ENCODE results near the gene EYA3. TPM values are rescaled to one million over a fixed set of nuclear protein-coding genes. Genes with fewer than 3 reads are reported as not detected.
A peak's percentile ranks its signal among the peaks of the same experiment; 100 is the strongest.

EYA3 gene
- total RNA-seq, 1 donor from 2014 or later: 15.7 TPM

- DNase-seq (ENCODE audit: low spot score): no peak
- peaks cover 8% of the 10 kb centered on the region for H3K27me3 Mint-ChIP-seq (ENCODE audit: low read depth)
- no peaks in the 10 kb centered on the region for H3K9me3 Mint-ChIP-seq (ENCODE audit: low read depth)
- peaks cover 23% of the 10 kb centered on the region for H3K4me1 Mint-ChIP-seq (ENCODE audit: low read depth)
- TF ChIP-seq CTCF (IDR thresholded peaks at IDR 0.05): no peak
- peak overlapping the region; percentile 58 for H3K27ac Mint-ChIP-seq (ENCODE audit: unreplicated experiment)
- peaks cover 3% of the 10 kb centered on the region for H3K36me3 Mint-ChIP-seq (ENCODE audit: low read depth)
- peak overlapping the region; percentile 78 for H3K4me3 Mint-ChIP-seq (ENCODE audit: unreplicated experiment)
These were observed 127.4 kb downstream of the EYA3 start for GRCh38 chr1:27960762-27961645.

GRCh38 chr1:27959792-27960603 is 128.4 kb downstream of the EYA3 start, which contains the start of gene XKR8:
TSS of gene XKR8 (plus strand) at chr1:27959973. CDS start at chr1:27960070, 97 bp downstream.
- peak; percentile 77 for DNase-seq (ENCODE audit: low spot score)
- Mint-ChIP-seq H3K36me3 (ENCODE audit: low read depth) (peaks cover 2% of the 10 kb centered on the region), H3K27ac (ENCODE audit: unreplicated experiment) (peak within 1 kb of the TSS; percentile 80), H3K4me3 (ENCODE audit: unreplicated experiment) (peak within 1 kb of the TSS; percentile 78), H3K4me1 (ENCODE audit: low read depth) (peaks cover 23% of the 10 kb centered on the region), H3K9me3 (ENCODE audit: low read depth) (no peaks in the 10 kb centered on the region), H3K27me3 (ENCODE audit: low read depth) (peaks cover 13% of the 10 kb centered on the region)
- TF ChIP-seq CTCF (IDR thresholded peaks at IDR 0.05): peak; percentile 74

- Mint-ChIP-seq H3K36me3 (ENCODE audit: low read depth) (no peaks in the 10 kb centered on the region), H3K27ac (ENCODE audit: unreplicated experiment) (no peak overlapping the region), H3K4me3 (ENCODE audit: unreplicated experiment) (no peak overlapping the region), H3K27me3 (ENCODE audit: low read depth) (peaks cover 21% of the 10 kb centered on the region), H3K4me1 (ENCODE audit: low read depth) (peaks cover 23% of the 10 kb centered on the region), H3K9me3 (ENCODE audit: low read depth) (no peaks in the 10 kb centered on the region)
- DNase-seq (ENCODE audit: low spot score): peak; percentile 85
- TF ChIP-seq CTCF (IDR thresholded peaks at IDR 0.05): no peak
These were observed 129.9 kb downstream of the EYA3 start for GRCh38 chr1:27958513-27958912.

- Mint-ChIP-seq H3K9me3 (ENCODE audit: low read depth) (no peaks in the 10 kb centered on the region), H3K36me3 (ENCODE audit: low read depth) (no peaks in the 10 kb centered on the region), H3K27me3 (ENCODE audit: low read depth) (peaks cover 21% of the 10 kb centered on the region), H3K4me1 (ENCODE audit: low read depth) (peaks cover 23% of the 10 kb centered on the region), H3K4me3 (ENCODE audit: unreplicated experiment) (no peak overlapping the region), H3K27ac (ENCODE audit: unreplicated experiment) (no peak overlapping the region)
- DNase-seq (ENCODE audit: low spot score): no peak
- no peak for TF ChIP-seq CTCF (IDR thresholded peaks at IDR 0.05)
These were observed 130.8 kb downstream of the EYA3 start for GRCh38 chr1:27957655-27958054.

- no peak for DNase-seq (ENCODE audit: low spot score)
- no peak overlapping the region for H3K27ac Mint-ChIP-seq (ENCODE audit: unreplicated experiment)
- H3K36me3 Mint-ChIP-seq (ENCODE audit: low read depth): no peaks in the 10 kb centered on the region
- H3K4me3 Mint-ChIP-seq (ENCODE audit: unreplicated experiment): no peak overlapping the region
- TF ChIP-seq CTCF (IDR thresholded peaks at IDR 0.05): no peak
- peaks cover 21% of the 10 kb centered on the region for H3K27me3 Mint-ChIP-seq (ENCODE audit: low read depth)
- H3K4me1 Mint-ChIP-seq (ENCODE audit: low read depth): peaks cover 20% of the 10 kb centered on the region
- no peaks in the 10 kb centered on the region for H3K9me3 Mint-ChIP-seq (ENCODE audit: low read depth)
These were observed 131.6 kb downstream of the EYA3 start for GRCh38 chr1:27956761-27957160.
